NOMO-1 treated with DMSO at 0.1 percent for 48 hours (cell line): ENCODE data around the gene CSNK2B.

ENCODE experiments used
- DNase-seq: peaks from one replicate; lab custom pipeline; 2025; ENCODE audit not compliant: unreplicated experiment; lab: John Stamatoyannopoulos, UW

CSNK2B gene

GRCh38 chr6:31710523-31711219 is 44.8 kb downstream of the CSNK2B start:
- no peak for DNase-seq

GRCh38 chr6:31711233-31711632 is 45.4 kb downstream of the CSNK2B start:
- peak; percentile 12 for DNase-seq

GRCh38 chr6:31712296-31712695 is 46.4 kb downstream of the CSNK2B start:
- DNase-seq = no peak

GRCh38 chr6:31713465-31713864 is 47.6 kb downstream of the CSNK2B start:
- DNase-seq = no peak

- no peak for DNase-seq
These were observed 48.3 kb downstream of the CSNK2B start for GRCh38 chr6:31713991-31714684.

- DNase-seq = no peak
These were observed 49.4 kb downstream of the CSNK2B start, which contains the start of gene LY6G6D for GRCh38 chr6:31715022-31715958. Gene LY6G6D (plus strand): TSS chr6:31715348. CDS start chr6:31715356, 8 bp downstream.

- DNase-seq = no peak
These were observed 51.8 kb downstream of the CSNK2B start for GRCh38 chr6:31717499-31718222.

GRCh38 chr6:31718265-31718664 is 52.4 kb downstream of the CSNK2B start:
- no peak for DNase-seq

- no peak for DNase-seq
These were observed 53.1 kb downstream of the CSNK2B start for GRCh38 chr6:31719001-31719400.
